ENCODE results near the gene HNRNPR. TPM values are rescaled to one million over a fixed set of nuclear protein-coding genes. Genes with fewer than 3 reads are reported as not detected.

The HNRNPR gene
- total and polyA plus RNA-seq, 12 donors = 36.5 to 190 (median 89.7) TPM

GRCh38 chr1:23282957-23283356, 61.1 kb downstream of the HNRNPR start:
- Histone ChIP-seq H3K36me3 (replicated peaks in 1 of 2) (peaks cover 0 to 18% of the 10 kb centered on the region in 2 donors), H3K27ac (peak overlapping the region in 4 of 5 donors; percentile 25 to 72 (median 44)), H3K9me3 (replicated peaks in 1 of 3) (no peaks in the 10 kb centered on the region), H3K4me1 (replicated peaks in 1 of 2) (peaks cover 17 to 18% of the 10 kb centered on the region in 2 donors), H3K27me3 (no peaks in the 10 kb centered on the region), H3K4me3 (no peak overlapping the region)
- 26 to 39% (median 28%) methylated on average over 5 of the region's 5 CpGs for WGBS, 4 donors
- TF ChIP-seq CTCF (IDR thresholded peaks at IDR 0.05) = no peak
- TF ChIP-seq POLR2A (IDR thresholded peaks at IDR 0.05) = no peak
- no peak for DNase-seq
- intact Hi-C loops (cut with DNase I) = no loop called here

GRCh38 chr1:23278717-23279116, 65.4 kb downstream of the HNRNPR start:
- no peak for TF ChIP-seq CTCF (IDR thresholded peaks at IDR 0.05)
- TF ChIP-seq POLR2A (IDR thresholded peaks at IDR 0.05) = no peak
- no peak overlapping the region for H3K27ac ChIP-seq
- no peak overlapping the region for H3K4me3 ChIP-seq
- peaks cover 13 to 15% of the 10 kb centered on the region in 2 donors for H3K4me1 ChIP-seq (replicated peaks in 1 of 2)
- H3K36me3 ChIP-seq (replicated peaks in 1 of 2) = peaks cover 0 to 18% of the 10 kb centered on the region in 2 donors
- 87 to 93% (median 90%) methylated on average over 2 of the region's 2 CpGs for WGBS, 4 donors
- no peaks in the 10 kb centered on the region for H3K9me3 ChIP-seq (replicated peaks in 1 of 3)
- DNase-seq = no peak
- intact Hi-C loops (cut with DNase I) = loop anchor here in 1 of 2 donors (10.0 kb wide), 1 partner anchor 294 kb away; no protein-coding TSS in a partner anchor
- no peaks in the 10 kb centered on the region for H3K27me3 ChIP-seq

- WGBS, 4 donors = 85 to 91% (median 90%) methylated on average over 2 of the region's 2 CpGs
Observed at GRCh38 chr1:23276531-23276930, 67.6 kb downstream of the HNRNPR start.

GRCh38 chr1:23274134-23274505, 70.0 kb downstream of the HNRNPR start:
- no peak overlapping the region for H3K27ac ChIP-seq
- H3K27me3 ChIP-seq = no peaks in the 10 kb centered on the region
- intact Hi-C loops (cut with DNase I) = loop anchor here in 1 of 2 donors (10.0 kb wide), 1 partner anchor 289 kb away; no protein-coding TSS in a partner anchor
- no peak overlapping the region for H3K4me3 ChIP-seq
- TF ChIP-seq CTCF (IDR thresholded peaks at IDR 0.05) (no peak), POLR2A (IDR thresholded peaks at IDR 0.05) (no peak)
- no peaks in the 10 kb centered on the region for H3K9me3 ChIP-seq (replicated peaks in 1 of 3)
- DNase-seq = no peak
- 73 to 97% (median 94%) methylated on average over 4 of the region's 4 CpGs for WGBS, 4 donors
- H3K4me1 ChIP-seq (replicated peaks in 1 of 2) = peaks cover 4 to 7% of the 10 kb centered on the region in 2 donors
- H3K36me3 ChIP-seq (replicated peaks in 1 of 2) = no peaks in the 10 kb centered on the region

More at GRCh38 chr1:23276531-23276930, 67.6 kb downstream of the HNRNPR start:
- H3K4me1 ChIP-seq (replicated peaks in 1 of 2) = peaks cover 4 to 7% of the 10 kb centered on the region in 2 donors
- H3K27me3 ChIP-seq = no peaks in the 10 kb centered on the region
- H3K36me3 ChIP-seq (replicated peaks in 1 of 2) = peaks cover 0 to 6% of the 10 kb centered on the region in 2 donors
- H3K27ac ChIP-seq = no peak overlapping the region
- DNase-seq = no peak
- intact Hi-C loops (cut with DNase I) = loop anchor here in 1 of 2 donors (10.0 kb wide), 1 partner anchor 292 kb away; no protein-coding TSS in a partner anchor
- no peak overlapping the region for H3K4me3 ChIP-seq
- H3K9me3 ChIP-seq (replicated peaks in 1 of 3) = no peaks in the 10 kb centered on the region
- TF ChIP-seq POLR2A (IDR thresholded peaks at IDR 0.05) = no peak
